ENCODE measurements around the gene WDFY3.

WDFY3 gene

DNA sequence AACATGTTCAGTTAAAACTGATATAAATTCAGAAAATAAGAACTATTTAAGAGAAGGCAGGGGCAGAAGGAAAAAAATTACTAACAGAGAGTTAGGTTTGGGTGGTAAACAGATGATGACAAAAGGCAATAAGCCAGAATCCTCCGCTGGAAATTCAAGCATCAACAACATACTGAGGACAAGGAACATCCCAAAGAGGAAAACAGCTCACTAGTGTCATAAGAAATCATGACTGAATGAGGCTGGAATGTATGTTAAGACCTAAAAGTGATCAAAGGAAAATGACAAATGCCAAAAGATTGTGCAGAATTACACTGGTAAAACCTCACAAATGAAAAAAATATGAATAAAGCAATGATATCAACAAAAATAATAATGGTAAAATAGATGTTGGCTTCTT is 88.4 kb downstream of the WDFY3 start:
- no peak overlapping the region for H3K4me3 ChIP-seq (ENCODE audit: low read depth, low read length)

DNA sequence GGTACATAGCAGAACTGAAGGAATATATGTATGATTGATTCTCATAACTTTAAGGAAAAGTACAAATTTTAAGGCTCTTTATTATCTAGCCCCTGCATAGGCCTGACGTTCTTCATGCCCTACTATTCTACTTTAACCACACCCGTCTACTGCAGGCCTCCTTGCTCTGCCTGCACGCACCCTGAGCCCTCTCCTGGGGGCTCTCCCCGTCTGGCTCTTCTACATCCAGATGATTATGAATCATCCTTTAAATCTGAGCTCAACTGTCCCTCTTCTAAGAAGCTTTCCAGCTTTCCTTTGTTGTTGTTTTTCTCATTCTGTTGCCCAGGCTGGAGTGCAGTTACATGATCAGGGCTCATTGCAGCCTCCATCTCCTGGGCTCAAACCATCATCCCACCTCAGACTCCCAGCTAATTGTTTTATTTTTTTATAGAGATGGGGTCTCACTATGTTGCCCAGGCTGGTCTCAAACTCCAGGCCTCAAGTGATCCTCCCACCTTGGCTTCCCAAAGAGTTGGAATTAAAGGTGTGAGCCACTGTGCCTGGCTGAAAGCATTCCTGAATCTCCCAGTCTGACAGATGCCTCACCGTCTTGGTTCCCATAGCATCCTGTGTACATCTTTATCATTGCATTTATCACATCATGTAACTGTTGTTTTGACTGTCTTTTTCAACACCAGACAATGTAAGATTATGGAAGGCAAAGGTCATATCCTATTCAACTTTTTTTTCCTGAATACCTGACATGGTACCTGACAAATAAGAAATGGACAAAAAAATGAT is 89.2 kb downstream of the WDFY3 start:
- TF ChIP-seq, protein P1, sequence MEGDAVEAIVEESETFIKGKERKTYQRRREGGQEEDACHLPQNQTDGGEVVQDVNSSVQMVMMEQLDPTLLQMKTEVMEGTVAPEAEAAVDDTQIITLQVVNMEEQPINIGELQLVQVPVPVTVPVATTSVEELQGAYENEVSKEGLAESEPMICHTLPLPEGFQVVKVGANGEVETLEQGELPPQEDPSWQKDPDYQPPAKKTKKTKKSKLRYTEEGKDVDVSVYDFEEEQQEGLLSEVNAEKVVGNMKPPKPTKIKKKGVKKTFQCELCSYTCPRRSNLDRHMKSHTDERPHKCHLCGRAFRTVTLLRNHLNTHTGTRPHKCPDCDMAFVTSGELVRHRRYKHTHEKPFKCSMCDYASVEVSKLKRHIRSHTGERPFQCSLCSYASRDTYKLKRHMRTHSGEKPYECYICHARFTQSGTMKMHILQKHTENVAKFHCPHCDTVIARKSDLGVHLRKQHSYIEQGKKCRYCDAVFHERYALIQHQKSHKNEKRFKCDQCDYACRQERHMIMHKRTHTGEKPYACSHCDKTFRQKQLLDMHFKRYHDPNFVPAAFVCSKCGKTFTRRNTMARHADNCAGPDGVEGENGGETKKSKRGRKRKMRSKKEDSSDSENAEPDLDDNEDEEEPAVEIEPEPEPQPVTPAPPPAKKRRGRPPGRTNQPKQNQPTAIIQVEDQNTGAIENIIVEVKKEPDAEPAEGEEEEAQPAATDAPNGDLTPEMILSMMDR (IDR thresholded peaks at IDR 0.05; ENCODE audit: low read depth, low read length, missing control alignments) = no peak
- in situ Hi-C loops (cut with HindIII; ENCODE audit: low sequenced_read_pairs) = no loop called here
- H3K4me3 ChIP-seq (ENCODE audit: low read depth, low read length) = no peak overlapping the region
- DNase-seq (ENCODE audit: low read depth) = no peak

More for the DNA sequence above, 88.4 kb downstream of the WDFY3 start:
- in situ Hi-C loops (cut with HindIII; ENCODE audit: low sequenced_read_pairs) = no loop called here
- DNase-seq (ENCODE audit: low read depth) = no peak
- TF ChIP-seq, protein P1 (IDR thresholded peaks at IDR 0.05; ENCODE audit: low read depth, low read length, missing control alignments) = no peak

DNA sequence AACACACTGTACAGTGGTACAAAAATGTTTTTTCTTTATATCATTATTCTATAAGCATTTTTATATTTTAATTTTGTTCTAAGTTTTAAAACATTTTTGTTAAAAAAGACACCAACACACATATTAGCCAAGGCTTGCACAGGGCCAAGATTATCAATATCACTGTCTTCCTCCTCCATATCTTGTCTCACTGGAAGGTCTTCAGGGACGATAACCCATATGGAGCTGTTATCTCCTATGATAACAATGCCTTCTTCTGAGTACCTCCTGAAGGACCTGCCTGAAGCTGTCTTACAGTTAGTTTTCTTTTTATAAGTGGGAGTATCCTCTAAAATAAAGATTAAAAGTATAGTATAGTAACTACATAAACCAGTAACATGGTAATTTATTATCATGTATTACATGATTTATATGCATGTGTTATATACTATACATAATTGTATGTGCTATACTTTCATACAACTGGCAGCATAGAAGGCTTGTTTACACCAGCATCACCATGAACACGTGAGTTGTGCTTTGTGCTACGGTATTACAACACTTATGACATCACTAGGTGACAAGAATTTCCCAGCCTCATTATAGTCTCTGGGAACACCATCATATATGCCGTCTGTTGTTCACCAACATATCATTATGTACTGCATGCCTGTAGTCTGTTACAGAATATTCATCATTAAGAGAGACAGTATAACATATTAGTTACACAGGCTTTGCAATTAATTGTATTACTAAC is 90.7 kb downstream of the WDFY3 start:
- TF ChIP-seq, protein P1 (IDR thresholded peaks at IDR 0.05; ENCODE audit: low read depth, low read length, missing control alignments) = no peak
- in situ Hi-C loops (cut with HindIII; ENCODE audit: low sequenced_read_pairs) = no loop called here
- no peak for DNase-seq (ENCODE audit: low read depth)
- H3K4me3 ChIP-seq (ENCODE audit: low read depth, low read length) = no peak overlapping the region

DNA sequence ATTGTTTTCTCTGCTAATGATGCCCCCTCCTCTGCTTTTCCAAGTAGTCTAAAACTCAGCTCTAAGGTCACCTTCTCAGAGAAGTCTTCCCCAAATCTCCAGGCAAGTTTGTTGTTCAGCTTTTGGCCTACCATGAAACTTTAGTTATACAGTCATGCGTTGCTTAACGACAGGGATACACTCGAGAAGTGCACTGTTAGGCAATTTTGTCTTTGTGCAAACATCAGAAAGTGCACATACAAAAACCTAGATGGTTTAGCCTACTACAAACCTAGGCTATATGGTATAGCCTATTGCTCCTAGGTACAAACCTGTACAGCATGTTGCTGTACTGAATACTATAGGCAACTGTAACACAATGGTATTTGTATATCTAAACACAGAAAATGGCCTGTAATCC is 91.9 kb downstream of the WDFY3 start:
- in situ Hi-C loops (cut with HindIII; ENCODE audit: low sequenced_read_pairs) = no loop called here
- TF ChIP-seq, protein P1 (IDR thresholded peaks at IDR 0.05; ENCODE audit: low read depth, low read length, missing control alignments) = no peak
- H3K4me3 ChIP-seq (ENCODE audit: low read depth, low read length) = no peak overlapping the region
- DNase-seq (ENCODE audit: low read depth) = no peak

DNA sequence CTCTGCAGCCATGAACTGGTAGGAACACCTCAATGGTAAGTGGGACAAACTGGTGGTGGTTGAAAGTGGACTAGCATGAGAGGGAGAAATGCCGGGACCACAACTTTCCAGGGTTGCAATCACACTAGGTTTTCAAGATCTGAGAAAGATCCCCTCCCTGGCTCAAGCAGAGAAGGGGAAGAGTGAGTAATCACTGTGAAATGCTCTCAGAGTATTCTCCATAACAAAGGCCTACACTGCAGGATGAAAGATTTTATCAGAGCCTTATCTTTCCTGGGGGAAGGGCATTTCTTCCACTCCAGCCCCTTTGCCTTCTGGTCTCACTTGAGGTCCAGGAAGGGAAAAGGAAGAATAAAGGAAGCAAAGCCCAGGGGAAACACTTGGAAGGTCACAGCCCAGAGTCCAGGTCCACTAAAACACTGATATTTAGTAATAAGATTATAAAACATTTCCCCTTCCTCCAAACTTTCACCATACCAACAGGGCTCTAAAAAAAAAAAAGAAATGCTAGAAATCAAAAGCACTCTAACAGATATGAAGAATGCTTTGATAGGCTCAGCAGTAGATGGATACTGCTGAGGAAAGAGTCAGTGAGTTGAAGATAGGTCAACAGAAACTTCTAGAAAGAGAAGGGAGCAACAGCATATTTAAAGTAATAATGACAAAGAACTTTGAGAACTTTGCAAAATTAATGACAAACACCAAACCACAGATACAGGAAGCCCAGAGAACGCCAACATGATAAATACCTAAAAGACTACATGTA is 95.9 kb downstream of the WDFY3 start:
- H3K4me3 ChIP-seq (ENCODE audit: low read depth, low read length) = no peak overlapping the region
- in situ Hi-C loops (cut with HindIII; ENCODE audit: low sequenced_read_pairs) = no loop called here
- DNase-seq (ENCODE audit: low read depth) = peak; percentile 54
- TF ChIP-seq, protein P1 (IDR thresholded peaks at IDR 0.05; ENCODE audit: low read depth, low read length, missing control alignments) = no peak

DNA sequence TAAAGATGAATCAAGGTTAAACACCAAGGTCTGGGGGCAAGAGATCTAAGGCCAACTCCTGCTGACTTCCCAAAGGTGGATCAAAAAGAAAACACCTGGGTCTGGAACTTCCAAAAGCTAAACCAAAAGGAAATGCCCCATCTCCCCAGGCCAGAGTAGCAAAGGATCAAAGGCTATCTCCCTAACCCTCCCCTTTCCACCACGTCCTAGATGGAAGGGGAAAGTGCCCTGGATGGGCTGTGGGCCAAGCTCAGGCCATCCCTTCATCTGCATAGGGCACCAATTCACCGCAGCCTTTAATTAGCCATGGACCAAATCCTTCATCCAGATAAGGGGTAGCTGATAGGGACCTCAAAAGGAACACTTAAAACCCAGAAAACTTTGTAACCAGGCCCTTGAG is 100.2 kb downstream of the WDFY3 start:
- in situ Hi-C loops (cut with HindIII; ENCODE audit: low sequenced_read_pairs) = no loop called here
- no peak for DNase-seq (ENCODE audit: low read depth)
- no peak overlapping the region for H3K4me3 ChIP-seq (ENCODE audit: low read depth, low read length)
- TF ChIP-seq, protein P1 (IDR thresholded peaks at IDR 0.05; ENCODE audit: low read depth, low read length, missing control alignments) = no peak
